Ovary (tissue), 9 donors: ENCODE data around the gene PASK. TPM values are rescaled to one million over a fixed set of nuclear protein-coding genes. Genes with fewer than 3 reads are reported as not detected.
A peak's percentile ranks its signal among the peaks of the same experiment; 100 is the strongest.

ENCODE experiments used
- DNase-seq, 5 donors: peaks; one replicate each; pipeline ENCODE4 v3.0.0-alpha.2; 2019 to 2020
- H3K27ac ChIP-seq, 2 donors: fragments of 200-600 bp; one replicate each; pipeline versions ENCODE4 v1.5.1 to v1.8.0; 2019 to 2022
- H3K27me3 ChIP-seq: fragments of 200-600 bp; one replicate; pipeline ENCODE4 v1.8.0; 2022
- H3K36me3 ChIP-seq: fragments of 200-600 bp; sonication (generic); one replicate; pipeline ENCODE4 v1.5.1; 2019
- H3K4me1 ChIP-seq: one replicate; pipeline ENCODE4 v1.8.1; 2013; ENCODE audit warnings: mild to moderate bottlenecking, moderate library complexity; ENCODE audit not compliant: insufficient read depth
- H3K4me3 ChIP-seq: fragments of 200-600 bp; sonication (generic); one replicate; pipeline ENCODE4 v1.5.1; 2017
- H3K9me3 ChIP-seq, 2 donors: fragments of 200-600 bp in 1 of 2; sonication (generic) in 1 of 2; one replicate each; pipeline versions ENCODE4 v1.5.1 to v1.8.1; 2013 to 2019; ENCODE audit warnings: mild to moderate bottlenecking in 1 of 2, moderate library complexity in 1 of 2
- EP300 ChIP-seq: sonication (generic); formaldehyde crosslinking; IDR thresholded peaks from one replicate; pipeline ENCODE4 v1.6.1; 2017; ENCODE audit warnings: antibody characterized with exemption
- POLR2A ChIP-seq: fragments of 450-650 bp; IDR thresholded peaks from one replicate; pipeline ENCODE4 v1.6.1; 2017; ENCODE audit warnings: antibody characterized with exemption, mild to moderate bottlenecking, moderate library complexity
- WGBS, 3 donors: extraction: QIAGEN DNeasy Blood & Tissue Kit in 1 of 3; methylation state at CpG; one replicate each; pipeline versions ENCODE4 v1.1.5 to v1.1.7; 2013 to 2017; 5-methylcytosine and 5-hydroxymethylcytosine counted together
- intact Hi-C, 4 donors: fragments of 100-400 bp; cut with DNase I; formaldehyde crosslinking; loops; one replicate each; pipeline versions ENCODE4 v1.11.0 to v1.15.1; 2022 to 2023
- polyA plus RNA-seq, 2 donors: library from polyadenylated mRNA; stranded (reverse); fragments of 200-250 nt in 1 of 2; fragments of 350-450 nt in 1 of 2; fragmentation: Illumina TruSeq in 1 of 2; extraction: RNeasy Lipid Tissue Mini Kit (QIAGEN cat#74804) in 1 of 2; gene quantifications; one replicate each; pipeline ENCODE4 v1.2.3, GENCODE V29; 2013 to 2014
- total RNA-seq, 7 donors: library from RNA; depleted of rRNA in 2 of 7; stranded (reverse); fragments of >200 nt in 2 of 7; fragmentation: NEBNext Ultra II Directional in 3 of 7; extraction: Animal tissue kit (Norgen Biotek cat#: 25700) in 3 of 7; gene quantifications; one replicate each; pipeline versions ENCODE4 v1.1.0 to v1.2.4, GENCODE V29; 2016 to 2023
- TF ChIP-seq, protein P1 (sequence below), 3 donors: fragments of 450-650 bp in 2 of 3; fragments of 200-600 bp in 1 of 3; IDR thresholded peaks; one replicate each; pipeline versions ENCODE4 v1.5.1 to v1.8.0; 2016 to 2022; ENCODE audit warnings: antibody characterized with exemption in 3 of 3, mild to moderate bottlenecking in 1 of 3
- donor health status: DM: no; HTN: no; CAD: no; lungs with moderate emphysema.
- donor health status: DM: no; HTN: no; CAD: no.
- donor health status: Bipolar disorder and iron deficiency.
- donor health status: DM: yes; HTN: yes; CAD: no.
- donor health status: DM: no; HTN: no; CAD: no.
- donor health status: DM: yes; HTN: yes; CAD: no.

Gene PASK
- total and polyA plus RNA-seq, 9 donors: 2.4 to 13.4 (median 7.4) TPM

DNA sequence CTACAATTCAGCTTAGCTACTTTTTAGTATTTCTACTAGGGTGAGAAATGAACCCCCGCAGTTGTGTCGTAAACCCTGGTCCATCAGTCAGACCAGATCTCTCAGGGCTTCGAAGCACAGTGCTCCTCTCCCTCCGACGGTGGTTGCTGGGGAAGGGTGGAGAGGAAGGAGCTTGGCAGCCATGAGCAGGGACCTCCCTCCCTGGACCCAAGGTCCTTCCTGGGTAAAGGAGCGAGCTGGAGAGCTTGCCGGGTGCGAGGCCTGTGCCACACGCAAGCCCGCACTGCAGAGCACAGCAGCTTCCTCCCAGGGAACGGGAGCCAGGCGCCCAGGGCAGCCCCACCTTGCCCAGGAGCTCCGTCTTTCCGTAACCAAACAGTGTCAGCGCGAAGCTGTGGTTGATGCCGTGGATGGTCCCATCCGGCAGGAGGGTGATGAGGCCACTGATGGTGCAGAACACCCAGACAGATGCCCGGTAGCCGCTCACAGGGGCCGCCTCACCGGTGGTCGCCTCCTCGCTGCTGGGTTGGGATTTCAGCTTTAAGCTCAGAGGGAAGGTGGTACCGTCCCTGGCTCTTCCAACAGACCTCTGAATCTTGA lies 12.5 kb downstream of the PASK start:
- whole genome bisulfite sequencing, 3 donors: 93 to 95% (median 94%) methylated on average over 25 of the region's 25 CpGs
- intact Hi-C loops: no loop called here
- Histone ChIP-seq H3K27ac (no peak overlapping the region), H3K27me3 (no peaks in the 10 kb centered on the region), H3K9me3 (no peaks in the 10 kb centered on the region), H3K4me1 (no peaks in the 10 kb centered on the region), H3K4me3 (no peak overlapping the region), H3K36me3 (no peaks in the 10 kb centered on the region)
- DNase-seq: peak in 1 of 5 donors; percentile 20
- TF ChIP-seq POLR2A (no peak), EP300 (no peak)
- TF ChIP-seq, protein P1, sequence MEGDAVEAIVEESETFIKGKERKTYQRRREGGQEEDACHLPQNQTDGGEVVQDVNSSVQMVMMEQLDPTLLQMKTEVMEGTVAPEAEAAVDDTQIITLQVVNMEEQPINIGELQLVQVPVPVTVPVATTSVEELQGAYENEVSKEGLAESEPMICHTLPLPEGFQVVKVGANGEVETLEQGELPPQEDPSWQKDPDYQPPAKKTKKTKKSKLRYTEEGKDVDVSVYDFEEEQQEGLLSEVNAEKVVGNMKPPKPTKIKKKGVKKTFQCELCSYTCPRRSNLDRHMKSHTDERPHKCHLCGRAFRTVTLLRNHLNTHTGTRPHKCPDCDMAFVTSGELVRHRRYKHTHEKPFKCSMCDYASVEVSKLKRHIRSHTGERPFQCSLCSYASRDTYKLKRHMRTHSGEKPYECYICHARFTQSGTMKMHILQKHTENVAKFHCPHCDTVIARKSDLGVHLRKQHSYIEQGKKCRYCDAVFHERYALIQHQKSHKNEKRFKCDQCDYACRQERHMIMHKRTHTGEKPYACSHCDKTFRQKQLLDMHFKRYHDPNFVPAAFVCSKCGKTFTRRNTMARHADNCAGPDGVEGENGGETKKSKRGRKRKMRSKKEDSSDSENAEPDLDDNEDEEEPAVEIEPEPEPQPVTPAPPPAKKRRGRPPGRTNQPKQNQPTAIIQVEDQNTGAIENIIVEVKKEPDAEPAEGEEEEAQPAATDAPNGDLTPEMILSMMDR (IDR thresholded peaks at IDR 0.05): no peak

DNA sequence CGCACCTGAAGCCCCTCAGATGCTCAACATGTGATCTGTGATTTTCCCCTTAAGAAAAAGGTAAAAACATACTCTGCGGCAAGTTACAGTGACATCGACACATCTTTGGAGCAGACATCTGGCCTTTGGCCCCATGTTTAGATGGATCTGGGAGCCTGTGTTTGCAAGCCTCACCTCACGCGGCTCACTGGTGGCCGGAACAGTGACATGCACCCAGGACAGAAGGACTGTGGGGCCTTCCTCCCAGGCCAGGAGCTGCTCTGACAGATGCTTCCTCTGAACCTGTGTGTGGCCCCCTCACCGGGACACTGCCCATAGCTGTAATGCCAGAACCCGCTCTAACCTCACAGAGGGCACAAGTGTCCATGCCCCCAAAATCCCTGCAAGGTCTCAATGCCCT lies 13.1 kb downstream of the PASK start:
- DNase-seq: peak in 1 of 5 donors; percentile 8
- 93 to 99% (median 95%) methylated on average over 8 of the region's 8 CpGs for WGBS, 3 donors

DNA sequence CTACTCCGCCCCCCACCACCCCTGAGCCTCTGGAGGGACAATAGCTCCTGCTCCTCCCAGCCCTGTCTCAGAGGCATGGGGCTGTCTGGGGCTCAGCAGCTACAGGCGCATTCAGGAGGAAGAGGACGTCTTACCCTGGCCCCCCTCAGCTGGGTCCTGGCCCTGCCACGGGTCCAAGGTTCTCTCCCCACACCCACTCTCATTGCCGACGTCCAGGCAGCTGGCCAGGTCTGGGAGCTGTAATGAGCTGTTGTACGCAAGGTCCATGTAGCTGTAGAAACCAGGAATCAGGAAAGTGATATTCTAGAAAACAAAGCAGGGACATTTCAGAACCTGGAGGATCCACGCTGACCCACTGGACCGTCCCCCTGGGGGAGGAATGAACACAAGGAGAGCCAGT lies 13.5 kb downstream of the PASK start:
- no peaks in the 10 kb centered on the region for H3K4me1 ChIP-seq
- WGBS, 3 donors: 40 to 64% (median 54%) methylated on average over 9 of the region's 9 CpGs
- peak in 1 of 5 donors; percentile 36 for DNase-seq
- TF ChIP-seq POLR2A: no peak
- TF ChIP-seq, protein P1 (IDR thresholded peaks at IDR 0.05): no peak
- no peak for TF ChIP-seq EP300
- H3K27me3 ChIP-seq: no peaks in the 10 kb centered on the region
- H3K9me3 ChIP-seq: no peaks in the 10 kb centered on the region
- intact Hi-C loops: no loop called here
- H3K36me3 ChIP-seq: no peaks in the 10 kb centered on the region
- no peak overlapping the region for H3K27ac ChIP-seq
- H3K4me3 ChIP-seq: no peak overlapping the region

More for the DNA sequence above, 13.1 kb downstream of the PASK start:
- Histone ChIP-seq H3K27ac (no peak overlapping the region), H3K9me3 (no peaks in the 10 kb centered on the region), H3K36me3 (no peaks in the 10 kb centered on the region), H3K27me3 (no peaks in the 10 kb centered on the region), H3K4me1 (no peaks in the 10 kb centered on the region), H3K4me3 (no peak overlapping the region)
- intact Hi-C loops: no loop called here
- no peak for TF ChIP-seq POLR2A
- TF ChIP-seq, protein P1 (IDR thresholded peaks at IDR 0.05): no peak
- no peak for TF ChIP-seq EP300

DNA sequence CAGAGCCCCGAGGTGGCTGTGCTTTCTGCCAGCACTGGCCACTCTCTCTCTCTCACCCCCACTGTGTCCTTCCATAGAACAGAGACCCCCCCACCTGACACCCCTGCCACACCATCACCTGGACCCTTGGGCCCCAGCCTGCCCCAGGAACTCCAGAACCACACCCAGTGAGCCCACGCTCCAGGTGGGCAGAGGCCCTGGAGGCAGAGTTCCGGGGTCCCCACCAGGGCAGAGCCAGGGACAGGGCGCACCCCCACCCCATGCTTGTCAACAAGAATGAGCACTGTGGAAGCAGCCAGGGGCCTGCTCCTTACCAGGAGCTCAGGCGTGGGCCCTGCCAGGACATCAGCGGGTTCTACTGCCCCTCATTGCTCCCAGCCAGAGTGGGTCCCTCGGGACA lies 14.6 kb downstream of the PASK start:
- intact Hi-C loops: no loop called here
- H3K9me3 ChIP-seq: no peaks in the 10 kb centered on the region
- no peak overlapping the region for H3K4me3 ChIP-seq
- peak in 1 of 5 donors; percentile 12 for DNase-seq
- TF ChIP-seq POLR2A (no peak), EP300 (no peak)
- TF ChIP-seq, protein P1 (IDR thresholded peaks at IDR 0.05): no peak
- no peaks in the 10 kb centered on the region for H3K36me3 ChIP-seq
- no peak overlapping the region for H3K27ac ChIP-seq
- no peaks in the 10 kb centered on the region for H3K27me3 ChIP-seq
- H3K4me1 ChIP-seq: no peaks in the 10 kb centered on the region
- 92 to 97% (median 96%) methylated on average over 6 to 7 of the region's 7 CpGs for WGBS, 3 donors
